Natural killer cell treated with Interleukin-12 subunit alpha and Interleukin-12 subunit beta and Interleukin-15 and Interleukin-18, amount 100 ng/mL, for 72 hours (primary cell): ENCODE measurements around the gene SEMA3F. TPM values are rescaled to one million over a fixed set of nuclear protein-coding genes. Genes with fewer than 3 reads are reported as not detected.

Experiments
- ATAC-seq, 2 donors: fragments of 150-1000 bp; cut with Tn5 transposase in 1 of 2; sonication (Bioruptor Pico), chemical (Tn5 transposase) in 1 of 2; 2 replicates each; pipeline ENCODE4 v1.10.0; 2021
- DNase-seq: peaks from one replicate; pipeline ENCODE4 v3.0.0; 2022; ENCODE audit warnings: low spot score
- H3K27ac Mint-ChIP-seq, 2 donors: 1 replicate in 1 of 2; 2 replicates in 1 of 2; pipeline ENCODE4 v1.8.0; 2022; ENCODE audit warnings: mixed read lengths in 2 of 2, mild to moderate bottlenecking in 1 of 2, moderate library complexity in 1 of 2
- H3K27me3 Mint-ChIP-seq, 2 donors: 1 replicate in 1 of 2; 2 replicates in 1 of 2; pipeline ENCODE4 v1.8.0; 2022; ENCODE audit warnings: mixed read lengths in 2 of 2
- H3K36me3 Mint-ChIP-seq: one replicate; pipeline ENCODE4 v1.8.0; 2022; ENCODE audit warnings: mixed read lengths
- H3K4me1 Mint-ChIP-seq, 2 donors: 1 replicate in 1 of 2; 2 replicates in 1 of 2; pipeline ENCODE4 v1.8.0; 2022; ENCODE audit warnings: low read depth in 2 of 2, mixed read lengths in 2 of 2, mild to moderate bottlenecking in 1 of 2
- H3K4me3 Mint-ChIP-seq: one replicate; pipeline ENCODE4 v1.8.0; 2022; ENCODE audit warnings: mixed read lengths
- H3K9me3 Mint-ChIP-seq: 2 replicates; pipeline ENCODE4 v1.8.0; 2022; ENCODE audit warnings: mixed read lengths
- total RNA-seq, 2 donors: library from RNA; stranded (reverse); gene quantifications; one replicate each; pipeline ENCODE4 v1.2.3, GENCODE V29; 2022

SEMA3F gene
- under 1 TPM; 0.12 to 0.81 TPM for total RNA-seq

DNA sequence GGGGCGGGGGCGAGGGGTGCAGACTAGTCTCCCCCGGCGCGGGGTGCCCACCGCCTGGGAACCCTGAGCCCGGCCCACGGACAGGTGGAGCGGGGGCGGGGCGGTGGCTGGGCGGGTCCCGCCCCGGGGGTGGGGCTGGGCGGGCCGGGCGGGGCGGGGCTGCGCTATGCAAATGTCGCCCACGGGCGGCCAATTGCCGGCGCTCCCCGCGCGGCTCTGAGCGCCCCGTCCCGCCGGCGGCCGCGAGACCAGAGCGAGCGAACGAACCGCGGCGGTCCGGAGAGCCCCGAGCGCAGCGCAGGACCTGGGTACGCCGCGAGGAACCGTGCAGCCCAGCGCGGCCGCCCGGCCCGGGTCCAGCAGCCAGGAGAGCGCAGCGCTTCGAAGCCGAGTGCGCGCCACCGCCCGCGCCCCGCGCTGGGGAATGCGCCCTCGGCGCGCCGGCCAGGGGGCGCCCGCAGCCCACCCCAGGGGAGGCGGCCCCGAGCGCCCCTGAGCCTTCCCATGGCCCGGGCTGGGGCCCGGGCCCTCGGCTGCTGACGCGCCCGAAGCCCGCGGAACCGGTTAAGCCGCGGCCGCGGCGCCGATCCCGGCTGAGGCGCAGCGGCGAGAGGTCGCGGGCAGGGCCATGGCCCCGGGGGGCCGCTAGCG is at the start of gene SEMA3F:
SEMA3F (plus strand) TSS at position 485 of the 651 bp plus-strand sequence. CDS start 4,299 bp downstream, outside the sequence.
- H3K4me3 Mint-ChIP-seq = peak within 1 kb of the TSS; percentile 84
- peak within 1 kb of the TSS in 1 of 2 donors; percentile 35 for H3K27ac Mint-ChIP-seq
- H3K9me3 Mint-ChIP-seq = no peaks in the 10 kb centered on the region
- peaks cover 28 to 31% of the 10 kb centered on the region in 2 donors for H3K27me3 Mint-ChIP-seq
- H3K4me1 Mint-ChIP-seq = peaks cover 6 to 20% of the 10 kb centered on the region in 2 donors
- peak; percentile 74 for DNase-seq
- no peaks in the 10 kb centered on the region for H3K36me3 Mint-ChIP-seq
- ATAC-seq = peak; percentile 92 to 95

DNA sequence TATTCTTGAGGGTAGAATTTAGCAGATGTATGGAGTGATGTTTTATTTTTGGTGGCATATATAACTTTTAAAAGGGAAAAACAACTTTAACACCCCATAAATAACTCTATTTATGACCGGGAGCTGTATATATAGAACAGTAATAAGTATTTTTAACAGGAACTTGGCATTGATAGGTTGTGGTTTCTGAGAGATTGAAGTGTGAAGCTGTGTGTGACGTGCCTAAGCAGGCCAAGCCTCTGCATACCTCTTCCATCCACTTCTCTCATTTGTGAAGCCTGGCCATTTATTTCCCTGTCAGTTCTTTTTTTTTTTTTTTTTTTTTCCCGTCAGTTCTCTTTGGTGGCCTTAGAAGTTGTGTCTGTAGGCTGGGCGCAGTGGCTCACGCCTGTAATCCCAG is 43.4 kb upstream of the SEMA3F start:
- H3K4me3 Mint-ChIP-seq = peak overlapping the region; percentile 26
- DNase-seq = no peak
- ATAC-seq = peak; percentile 59 to 73
- H3K4me1 Mint-ChIP-seq = peaks cover 10 to 22% of the 10 kb centered on the region in 2 donors
- no peaks in the 10 kb centered on the region for H3K9me3 Mint-ChIP-seq
- H3K36me3 Mint-ChIP-seq = peaks cover 54% of the 10 kb centered on the region
- H3K27ac Mint-ChIP-seq = peak overlapping the region; percentile 63 to 69
- no peaks in the 10 kb centered on the region for H3K27me3 Mint-ChIP-seq

DNA sequence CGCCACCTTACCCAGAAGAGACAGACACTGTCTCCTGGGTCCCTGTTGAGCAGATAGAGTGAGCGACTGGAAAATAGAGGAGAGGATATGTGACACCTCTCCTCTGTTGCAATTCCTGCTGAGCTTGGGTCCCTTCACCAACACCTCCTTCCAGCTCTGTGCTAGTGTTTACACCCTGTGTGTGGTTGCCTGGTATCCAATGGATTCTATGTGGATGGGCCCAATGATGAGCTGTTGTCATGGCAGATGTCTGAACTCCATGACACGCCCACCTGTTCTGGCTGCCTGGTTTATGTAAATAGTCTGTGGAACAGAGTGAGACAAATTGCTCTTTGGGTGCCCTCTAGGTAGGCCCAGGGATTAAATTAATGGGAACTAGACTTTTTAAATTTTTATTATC is 42.7 kb upstream of the SEMA3F start:
- H3K9me3 Mint-ChIP-seq = no peaks in the 10 kb centered on the region
- H3K4me3 Mint-ChIP-seq = no peak overlapping the region
- peaks cover 52% of the 10 kb centered on the region for H3K36me3 Mint-ChIP-seq
- H3K27ac Mint-ChIP-seq = no peak overlapping the region
- ATAC-seq (no peak), DNase-seq (no peak)
- H3K4me1 Mint-ChIP-seq = peaks cover 10 to 22% of the 10 kb centered on the region in 2 donors
- H3K27me3 Mint-ChIP-seq = no peaks in the 10 kb centered on the region

- DNase-seq = no peak
These were observed 38.0 kb upstream of the SEMA3F start for GRCh38 chr3:50117120-50117519.

GRCh38 chr3:50118237-50118636 is 36.9 kb upstream of the SEMA3F start:
- Mint-ChIP-seq H3K9me3 (no peaks in the 10 kb centered on the region), H3K36me3 (peaks cover 36% of the 10 kb centered on the region), H3K4me1 (peaks cover 0 to 10% of the 10 kb centered on the region in 2 donors), H3K27ac (no peak overlapping the region), H3K27me3 (no peaks in the 10 kb centered on the region), H3K4me3 (no peak overlapping the region)
- ATAC-seq (no peak), DNase-seq (no peak)

More at GRCh38 chr3:50117120-50117519, 38.0 kb upstream of the SEMA3F start:
- ATAC-seq = no peak
- Mint-ChIP-seq H3K27me3 (no peaks in the 10 kb centered on the region), H3K27ac (no peak overlapping the region), H3K4me3 (no peak overlapping the region), H3K4me1 (peaks cover 0 to 12% of the 10 kb centered on the region in 2 donors), H3K36me3 (peaks cover 37% of the 10 kb centered on the region), H3K9me3 (no peaks in the 10 kb centered on the region)

DNA sequence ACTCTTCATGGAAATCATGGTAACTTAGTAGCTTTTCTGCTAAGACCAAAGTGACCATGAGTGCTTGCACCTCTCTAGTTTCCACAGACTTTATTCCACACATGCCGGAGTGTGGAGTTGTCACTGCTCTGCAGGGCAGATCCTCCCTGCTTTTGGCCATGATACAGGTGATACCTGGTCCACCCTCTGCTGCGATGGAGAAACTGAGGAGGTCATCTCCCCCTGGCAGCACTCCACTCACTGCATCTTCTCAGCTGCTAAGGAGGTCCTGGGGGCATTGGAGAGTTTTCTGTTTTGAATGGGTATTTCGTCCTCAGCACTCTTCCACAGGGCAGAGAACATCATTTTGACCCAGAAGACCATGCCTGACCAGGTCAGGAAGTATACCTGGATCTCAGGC is 35.3 kb upstream of the SEMA3F start:
- H3K27ac Mint-ChIP-seq = no peak overlapping the region
- peaks cover 23% of the 10 kb centered on the region for H3K36me3 Mint-ChIP-seq
- no peak for DNase-seq
- no peak overlapping the region for H3K4me3 Mint-ChIP-seq
- no peak for ATAC-seq
- no peaks in the 10 kb centered on the region for H3K27me3 Mint-ChIP-seq
- H3K9me3 Mint-ChIP-seq = no peaks in the 10 kb centered on the region
- H3K4me1 Mint-ChIP-seq = peaks cover 0 to 6% of the 10 kb centered on the region in 2 donors

DNA sequence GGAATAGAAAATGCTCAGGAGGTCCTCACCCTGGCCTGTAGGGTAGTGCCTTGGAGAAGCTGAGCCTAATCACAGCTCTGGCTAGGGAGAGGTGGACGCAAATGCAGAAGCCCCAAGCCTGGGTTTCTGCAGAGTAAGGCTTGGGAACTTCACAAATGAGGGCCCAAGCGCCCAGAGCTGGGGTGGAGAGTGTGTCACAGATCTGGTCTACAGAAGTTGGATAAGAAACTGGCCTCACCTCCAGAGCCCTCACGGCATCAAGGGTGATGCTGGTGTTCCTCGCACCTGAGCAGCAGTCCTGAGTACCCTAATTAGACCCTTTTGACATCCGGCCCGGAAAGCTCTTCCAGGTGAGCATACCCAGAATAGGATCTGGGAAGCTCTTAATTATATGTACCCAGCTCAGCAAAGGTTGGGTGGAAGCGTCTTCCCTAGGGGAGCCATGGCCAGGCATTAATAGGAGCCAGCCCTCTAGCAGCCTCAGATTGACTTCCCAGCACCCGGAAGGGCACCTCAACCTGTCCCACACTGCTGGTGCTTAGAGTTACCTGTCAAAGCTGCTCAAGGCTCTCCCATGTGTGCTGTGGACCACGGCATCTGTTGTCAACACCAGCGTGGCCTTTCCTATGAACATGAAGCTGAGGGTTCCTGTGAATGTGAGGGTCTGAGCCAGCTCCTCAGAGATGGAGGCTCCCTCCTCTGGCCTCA is 34.6 kb upstream of the SEMA3F start:
- no peaks in the 10 kb centered on the region for H3K9me3 Mint-ChIP-seq
- H3K27ac Mint-ChIP-seq = no peak overlapping the region
- H3K4me1 Mint-ChIP-seq = peaks cover 0 to 5% of the 10 kb centered on the region in 2 donors
- peaks cover 17% of the 10 kb centered on the region for H3K36me3 Mint-ChIP-seq
- no peak for ATAC-seq
- no peak overlapping the region for H3K4me3 Mint-ChIP-seq
- DNase-seq = no peak
- H3K27me3 Mint-ChIP-seq = no peaks in the 10 kb centered on the region

DNA sequence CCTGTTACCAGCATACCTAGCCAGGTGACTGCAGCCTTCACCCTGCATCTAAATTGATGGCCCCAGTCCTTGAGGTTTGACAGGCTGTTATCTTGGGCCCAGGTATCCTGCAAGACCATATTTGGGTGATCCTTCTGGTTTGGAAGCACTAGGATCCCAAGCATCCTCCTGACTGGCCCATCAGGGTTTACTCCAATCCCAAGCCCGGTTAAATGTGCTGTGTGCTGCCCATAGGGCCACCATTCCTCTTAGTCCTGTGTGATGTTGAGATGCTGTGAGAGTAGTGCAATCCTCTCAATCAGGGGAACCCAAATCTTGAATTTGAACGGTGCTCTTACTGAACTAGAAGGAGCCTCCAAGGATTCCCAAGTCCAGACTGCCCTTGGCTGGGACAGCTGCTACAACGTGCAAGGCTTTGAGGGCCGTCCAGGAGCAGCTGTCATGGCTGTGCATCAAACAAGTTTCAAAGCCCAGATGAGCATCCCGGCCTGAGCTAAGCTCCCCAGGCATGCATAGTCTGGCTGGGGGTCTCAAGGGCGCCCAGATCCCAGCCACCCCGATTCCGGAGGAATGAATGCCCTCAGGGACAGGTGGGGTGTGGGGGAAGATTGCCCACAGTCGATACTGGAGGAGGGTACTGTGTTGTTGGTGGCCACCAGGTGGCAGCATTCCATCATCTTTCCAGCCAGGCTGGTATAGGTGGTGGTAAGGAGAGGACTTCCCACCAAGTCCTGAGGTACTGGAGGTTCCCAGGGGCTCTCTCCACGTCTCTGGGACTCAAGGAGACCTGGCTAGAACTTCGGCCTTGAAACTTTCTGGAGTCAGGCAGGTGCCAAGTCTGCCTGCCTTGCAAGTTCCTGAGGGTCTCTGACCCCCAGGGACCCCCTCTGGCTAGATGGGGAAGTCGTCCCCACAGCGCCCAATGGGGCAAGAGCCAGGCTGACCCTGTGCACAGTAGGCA is 33.8 kb upstream of the SEMA3F start:
- H3K9me3 Mint-ChIP-seq = no peaks in the 10 kb centered on the region
- peak; percentile 75 to 80 for ATAC-seq
- H3K27me3 Mint-ChIP-seq = no peaks in the 10 kb centered on the region
- no peak for DNase-seq
- peaks cover 0 to 2% of the 10 kb centered on the region in 2 donors for H3K4me1 Mint-ChIP-seq
- H3K4me3 Mint-ChIP-seq = no peak overlapping the region
- no peak overlapping the region for H3K27ac Mint-ChIP-seq
- peaks cover 9% of the 10 kb centered on the region for H3K36me3 Mint-ChIP-seq

- DNase-seq (no peak), ATAC-seq (no peak)
- H3K27me3 Mint-ChIP-seq = no peaks in the 10 kb centered on the region
- H3K4me1 Mint-ChIP-seq = peaks cover 0 to 2% of the 10 kb centered on the region in 2 donors
- no peaks in the 10 kb centered on the region for H3K9me3 Mint-ChIP-seq
- H3K36me3 Mint-ChIP-seq = peaks cover 2% of the 10 kb centered on the region
- no peak overlapping the region for H3K4me3 Mint-ChIP-seq
- H3K27ac Mint-ChIP-seq = peak overlapping the region in 1 of 2 donors; percentile 33
These were observed 33.1 kb upstream of the SEMA3F start for GRCh38 chr3:50122071-50122470.

- Mint-ChIP-seq H3K4me3 (no peak overlapping the region), H3K27me3 (no peaks in the 10 kb centered on the region), H3K36me3 (no peaks in the 10 kb centered on the region), H3K27ac (peak overlapping the region in 1 of 2 donors; percentile 33), H3K9me3 (no peaks in the 10 kb centered on the region), H3K4me1 (peaks cover 0 to 2% of the 10 kb centered on the region in 2 donors)
- DNase-seq = no peak
- peak in 1 of 2 donors; percentile 7 for ATAC-seq
These were observed 32.3 kb upstream of the SEMA3F start for GRCh38 chr3:50122661-50123391.

DNA sequence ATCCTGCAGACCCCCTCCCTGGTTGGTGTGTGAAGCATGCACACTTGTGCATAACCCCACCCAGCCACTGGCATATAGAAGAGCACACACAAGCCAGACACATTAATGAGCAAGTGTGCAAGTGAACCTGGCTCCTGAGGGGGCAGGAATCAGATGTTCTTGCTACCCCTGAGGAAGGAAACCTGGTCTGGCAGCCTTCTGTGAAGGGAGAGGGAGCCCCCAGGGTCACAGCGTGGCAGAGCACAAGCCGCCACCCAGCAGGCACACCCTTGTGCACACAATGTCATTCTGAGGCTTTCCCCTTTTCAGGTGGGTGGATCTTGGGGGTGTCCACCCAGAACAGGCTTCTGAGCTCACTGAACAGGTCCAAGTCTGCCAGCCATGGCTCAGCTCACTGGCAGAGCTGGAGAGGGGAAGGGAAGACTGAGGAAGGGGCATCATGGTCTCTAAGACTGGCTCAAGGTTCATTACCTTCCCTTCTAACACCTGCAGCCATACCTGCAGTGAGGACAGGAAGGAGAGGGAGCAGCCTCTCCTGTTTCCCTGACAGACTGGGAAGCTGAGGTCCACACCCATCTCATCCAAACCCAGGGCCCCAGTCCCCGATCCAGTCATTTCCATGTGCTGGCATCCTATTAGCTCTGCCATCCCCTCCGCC is 31.6 kb upstream of the SEMA3F start:
- DNase-seq (no peak), ATAC-seq (no peak)
- H3K4me1 Mint-ChIP-seq = peaks cover 0 to under 1% of the 10 kb centered on the region in 2 donors
- no peak overlapping the region for H3K27ac Mint-ChIP-seq
- no peaks in the 10 kb centered on the region for H3K9me3 Mint-ChIP-seq
- H3K36me3 Mint-ChIP-seq = no peaks in the 10 kb centered on the region
- H3K27me3 Mint-ChIP-seq = no peaks in the 10 kb centered on the region
- H3K4me3 Mint-ChIP-seq = no peak overlapping the region

GRCh38 chr3:50124052-50124799 is 30.9 kb upstream of the SEMA3F start:
- Mint-ChIP-seq H3K4me3 (no peak overlapping the region), H3K36me3 (no peaks in the 10 kb centered on the region)
- no peak for DNase-seq

More at GRCh38 chr3:50124052-50124799, 30.9 kb upstream of the SEMA3F start:
- no peaks in the 10 kb centered on the region for H3K9me3 Mint-ChIP-seq
- ATAC-seq = no peak
- H3K4me1 Mint-ChIP-seq = no peaks in the 10 kb centered on the region
- H3K27me3 Mint-ChIP-seq = no peaks in the 10 kb centered on the region
- H3K27ac Mint-ChIP-seq = no peak overlapping the region
